Hippocampal formation (tissue), 2 donors: Measurements from ENCODE around the gene CACNA1H.
"Not testable (repeated sequence)": the region's sequence is repeated elsewhere in the genome, so short reads cannot be mapped to it uniquely, and the experiment has no call there.

ENCODE experiments used
- DNase-seq, 2 donors: peaks; one replicate each; lab custom pipeline; 2025; lab: John Stamatoyannopoulos, UW

CACNA1H gene

GRCh38 chr16:1174477-1175357 is 21.8 kb downstream of the CACNA1H start:
- DNase-seq, result no peak

GRCh38 chr16:1175566-1176279 is 22.8 kb downstream of the CACNA1H start:
- no peak for DNase-seq

DNA sequence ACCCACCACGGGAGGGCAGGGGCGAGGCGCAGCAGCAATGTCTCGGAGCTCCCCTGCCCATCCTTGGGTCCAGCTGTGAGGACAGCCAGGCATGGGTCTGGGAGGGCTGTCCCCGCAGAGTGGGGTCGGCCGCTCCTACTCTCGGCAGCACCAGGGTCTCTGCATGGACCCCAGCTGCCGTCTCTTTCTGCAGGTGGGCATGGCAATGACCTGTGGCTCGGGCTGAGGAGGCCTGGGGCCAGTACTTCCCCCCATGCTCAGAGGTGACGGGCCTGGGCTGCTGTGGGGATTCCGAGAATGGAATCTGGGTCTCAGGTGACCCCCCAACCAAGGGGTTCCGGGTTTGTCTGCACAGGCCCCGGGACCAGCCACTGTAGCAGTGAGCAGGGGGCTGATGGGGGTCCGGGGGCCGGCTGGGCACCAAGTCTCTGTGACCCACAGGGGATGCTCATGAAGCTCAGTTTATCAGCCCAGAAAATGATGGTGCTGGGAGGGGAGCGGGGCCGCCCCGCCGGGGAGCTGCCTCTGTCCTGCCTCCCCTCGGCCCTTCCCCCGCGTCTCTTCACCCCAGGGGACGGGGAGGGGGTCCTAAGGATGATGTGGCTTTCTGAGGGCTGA is 23.5 kb downstream of the CACNA1H start:
- no peak for DNase-seq

DNA sequence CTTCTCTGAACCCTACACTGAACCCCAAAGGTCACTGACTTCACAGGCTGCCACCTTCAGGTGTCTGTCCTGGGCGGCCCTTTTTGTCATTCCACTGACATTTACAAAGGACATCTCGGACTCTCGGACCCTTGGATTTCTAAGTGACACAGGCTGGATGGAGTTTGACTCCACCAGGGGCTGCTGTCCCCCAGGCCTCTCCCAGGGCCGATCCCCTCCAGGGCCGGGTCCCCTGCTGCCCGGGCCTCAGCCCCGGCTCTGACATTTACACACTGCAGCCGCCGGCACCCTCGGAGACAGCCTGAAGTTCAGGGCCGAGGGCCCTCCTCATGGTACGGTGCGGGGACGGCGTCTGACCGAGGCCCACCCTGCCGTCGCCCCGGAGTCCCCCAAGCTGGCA is 24.1 kb downstream of the CACNA1H start:
- DNase-seq, result no peak

GRCh38 chr16:1177750-1178149 is 24.8 kb downstream of the CACNA1H start:
- DNase-seq, result no peak

- no peak for DNase-seq
Measured at GRCh38 chr16:1178295-1178910, 25.5 kb downstream of the CACNA1H start.

DNA sequence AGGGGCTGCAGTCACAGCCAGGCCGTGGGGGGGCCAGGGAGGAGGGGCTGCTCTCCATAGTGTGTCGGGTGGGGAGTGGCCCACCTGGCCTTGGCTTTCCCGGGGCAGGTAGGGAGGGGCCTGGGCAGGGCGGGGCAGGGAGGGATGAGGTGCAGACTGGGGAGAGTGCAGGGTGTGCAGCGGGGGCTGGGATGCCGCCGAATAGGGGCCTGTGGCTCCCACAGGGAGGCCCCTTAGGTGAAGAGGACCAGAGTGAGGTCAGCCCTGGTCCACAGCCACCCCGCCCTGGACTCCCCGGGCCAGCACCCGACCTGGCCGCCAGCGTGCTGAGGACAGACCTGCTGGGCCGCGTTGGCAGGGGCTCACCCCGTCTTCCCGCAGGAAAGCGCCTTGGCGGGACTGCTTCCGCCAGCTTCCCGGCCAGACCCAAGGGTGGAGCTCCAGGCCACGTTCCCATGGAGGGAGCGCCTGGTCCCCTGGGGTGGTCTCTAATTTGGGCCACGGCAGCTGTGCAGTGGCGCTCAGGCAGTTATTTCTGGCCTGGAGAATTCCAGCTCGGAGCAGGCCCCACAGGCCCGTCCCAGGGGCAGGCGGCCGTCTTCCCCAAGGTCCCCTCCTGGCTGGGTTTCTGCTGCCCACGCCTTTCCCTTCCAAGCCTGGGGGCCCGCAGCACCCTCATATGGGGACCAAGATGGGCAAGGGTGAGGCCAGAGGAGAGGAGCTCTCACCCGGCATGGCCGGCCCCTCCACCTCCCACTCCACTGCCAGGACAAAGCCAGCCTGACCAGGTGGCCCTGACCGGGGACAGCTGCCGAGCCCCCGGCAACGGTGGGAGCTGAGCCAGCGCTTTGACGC is 27.9 kb downstream of the CACNA1H start:
- no peak for DNase-seq

DNA sequence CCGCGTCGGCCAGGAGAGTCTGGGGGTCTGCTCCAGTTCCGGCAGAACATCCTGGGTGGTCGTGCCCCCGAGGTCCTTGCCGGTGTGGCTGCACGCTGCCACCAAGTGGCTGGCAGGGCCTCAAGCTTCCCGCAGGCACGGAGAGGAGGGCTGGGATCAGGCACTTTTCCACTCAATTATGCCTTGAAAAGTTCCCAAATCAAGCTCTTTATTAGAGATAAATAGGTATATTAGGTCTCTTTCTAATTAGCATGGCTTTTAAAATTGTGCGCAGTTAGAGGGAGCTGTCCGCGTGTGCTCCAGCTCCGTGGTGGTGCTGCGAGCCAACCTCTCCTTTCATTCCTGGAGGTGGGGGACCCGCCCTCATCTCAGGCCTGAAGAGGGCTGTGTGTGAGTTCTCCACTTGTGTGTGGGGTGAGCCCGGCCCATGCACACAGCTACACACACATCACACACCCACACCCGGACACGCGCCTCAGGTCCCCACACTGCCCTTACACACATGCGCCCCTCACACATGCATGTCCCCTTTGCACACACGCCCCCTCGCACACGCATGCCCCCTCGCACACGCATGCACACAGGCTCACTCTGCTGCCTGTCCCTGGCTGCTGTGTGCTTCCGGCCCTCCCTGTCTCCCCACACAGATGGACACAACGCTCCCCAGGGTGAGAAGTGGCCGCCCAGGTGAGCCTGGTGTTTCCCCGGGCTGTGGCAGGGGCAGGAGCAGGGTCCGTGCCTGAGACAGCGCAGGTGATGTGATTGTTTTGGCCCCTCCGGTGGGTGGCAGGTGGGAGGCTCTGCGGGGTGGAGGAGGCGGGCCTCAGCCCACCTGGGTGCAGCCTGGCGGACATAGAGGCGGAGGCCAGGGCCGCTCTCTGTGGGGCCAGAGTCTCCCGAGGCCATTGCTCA is 28.8 kb downstream of the CACNA1H start:
- no peak for DNase-seq

- DNase-seq, result no peak
Measured at GRCh38 chr16:1182316-1182671, 29.4 kb downstream of the CACNA1H start.

GRCh38 chr16:1182950-1183907 is 30.3 kb downstream of the CACNA1H start:
- no peak for DNase-seq

DNA sequence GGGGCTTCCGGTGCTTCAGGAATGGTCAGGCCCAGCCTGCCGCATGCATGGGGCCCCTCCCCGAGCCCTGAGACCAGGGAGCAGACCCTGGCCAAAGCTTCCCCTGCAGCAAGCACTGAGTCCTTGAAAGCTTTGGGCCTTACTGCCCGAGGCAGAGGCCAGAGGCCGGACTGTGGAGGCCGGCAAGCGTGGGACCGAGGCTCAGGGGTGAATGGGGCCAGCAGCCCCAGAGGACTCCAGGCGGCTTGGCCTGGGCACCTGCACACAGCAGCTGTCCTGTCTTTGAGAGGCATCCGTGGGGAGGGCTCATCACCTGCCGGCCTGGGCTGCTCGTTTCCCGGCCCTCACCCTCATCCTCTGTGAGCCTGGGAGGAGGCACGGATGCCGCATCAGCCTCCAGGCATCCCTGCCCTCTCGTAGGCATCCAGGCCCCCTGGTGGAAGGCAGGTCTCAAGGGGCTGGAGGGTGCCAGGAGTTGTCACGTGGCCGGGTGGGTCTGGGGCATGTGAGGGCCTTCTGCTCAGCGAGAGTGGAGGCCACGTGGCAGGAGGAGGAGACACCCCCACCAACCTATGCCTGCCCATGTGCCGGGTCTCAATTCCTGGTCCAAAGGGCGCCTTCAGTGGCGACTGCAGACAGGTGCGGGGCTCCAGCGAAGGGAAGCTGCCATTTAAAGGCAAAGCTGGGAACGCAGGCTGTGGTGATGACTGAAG is 31.4 kb downstream of the CACNA1H start:
- no peak for DNase-seq

DNA sequence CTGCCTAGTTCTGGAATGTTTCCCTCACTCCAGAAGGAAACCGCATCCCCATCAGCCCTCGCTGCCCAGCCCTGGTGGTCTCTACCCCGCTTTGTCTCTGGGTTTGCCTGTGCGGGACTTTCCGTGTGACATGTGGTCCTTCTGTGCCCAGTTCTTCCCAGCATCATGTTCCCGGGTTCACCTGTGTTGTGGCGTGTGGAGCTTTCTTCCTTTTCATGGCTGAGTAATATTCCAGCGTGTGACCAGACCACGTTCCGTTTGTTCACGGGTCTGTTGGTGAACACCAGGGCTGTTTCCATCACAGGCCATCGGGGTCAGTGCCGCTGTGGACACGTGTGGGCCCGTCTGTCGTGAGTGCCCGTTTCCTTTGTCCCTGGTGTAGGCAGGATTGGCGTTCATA is 32.1 kb downstream of the CACNA1H start:
- no peak for DNase-seq

GRCh38 chr16:1185460-1186207 is 32.7 kb downstream of the CACNA1H start:
- DNase-seq, result not testable (repeated sequence)

DNA sequence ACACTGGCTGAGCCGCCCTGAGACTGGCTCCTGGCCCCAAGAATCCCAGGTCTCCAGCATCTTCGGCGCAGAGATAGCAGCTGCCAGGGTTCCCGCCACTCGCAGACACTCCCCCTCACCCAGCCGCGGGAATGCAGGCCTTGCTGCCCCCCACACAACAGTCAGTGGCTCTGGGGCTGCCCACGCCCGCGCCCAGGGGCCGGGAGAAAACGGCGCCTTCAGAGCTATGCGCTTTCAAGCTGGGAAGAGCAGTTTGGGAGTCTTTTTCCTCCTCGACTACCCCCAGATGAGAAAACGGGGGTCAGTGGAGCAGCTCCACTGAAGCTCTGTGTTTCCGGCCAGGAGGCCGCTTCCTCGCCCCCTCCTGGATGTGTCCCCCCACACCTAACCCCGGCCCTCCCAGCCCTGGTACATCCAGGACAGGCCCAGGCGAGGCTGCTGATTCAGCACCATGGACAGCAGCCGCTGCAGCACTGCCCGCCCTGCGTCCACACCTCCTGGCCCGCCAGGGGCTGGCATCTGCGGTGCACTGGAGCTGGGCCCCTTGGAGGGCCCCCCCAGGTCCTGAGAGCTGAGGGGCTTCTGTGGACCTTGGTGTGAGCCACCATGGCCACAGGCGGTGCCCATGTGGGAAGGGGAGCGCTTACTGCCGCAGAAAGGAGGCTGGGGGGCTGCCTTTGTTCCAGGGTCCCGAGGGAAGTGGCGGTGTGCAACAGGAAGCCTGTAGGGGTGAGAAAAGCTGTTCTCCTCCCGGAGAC is 35.7 kb downstream of the CACNA1H start:
- DNase-seq, result peak in 1 of 2 donors; percentile 2

GRCh38 chr16:1189455-1189854 is 36.5 kb downstream of the CACNA1H start:
- DNase-seq, result no peak

DNA sequence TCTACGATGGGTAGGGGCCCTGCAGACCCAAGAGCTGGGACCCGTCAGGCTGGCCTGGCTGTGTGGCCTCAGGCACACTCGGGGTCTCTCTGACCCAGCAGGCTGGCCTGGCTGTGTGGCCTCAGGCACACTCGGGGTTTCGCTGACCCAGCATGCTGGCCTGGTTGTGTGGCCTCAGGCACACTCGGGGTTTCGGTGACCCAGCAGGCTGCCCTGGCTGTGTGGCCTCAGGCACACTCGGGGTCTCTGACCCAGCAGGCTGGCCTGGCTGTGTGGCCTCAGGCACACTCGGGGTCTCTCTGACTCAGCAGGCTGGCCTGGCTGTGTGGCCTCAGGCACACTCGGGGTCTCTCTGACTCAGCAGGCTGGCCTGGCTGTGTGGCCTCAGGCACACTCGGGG is 37.9 kb downstream of the CACNA1H start:
- not testable (repeated sequence) for DNase-seq
